Right renal pelvis (tissue), 4 donors: ENCODE measurements around the gene NRXN3. TPM values are rescaled to one million over a fixed set of nuclear protein-coding genes. Genes with fewer than 3 reads are reported as not detected.
"Not testable (repeated sequence)": the region's sequence is repeated elsewhere in the genome, so short reads cannot be mapped to it uniquely, and the experiment has no call there.

Experiments
- DNase-seq, 4 donors: peaks; one replicate each; pipeline ENCODE4 v3.0.0-alpha.2; 2013; ENCODE audit warnings: low read depth in 4 of 4, low spot score in 3 of 4, missing footprints in 1 of 4
- polyA plus RNA-seq, 4 donors: library from polyadenylated mRNA; unstranded; fragments of 120-200 nt; gene quantifications; one replicate each; pipeline ENCODE4 v1.2.1, GENCODE V29; 2013; ENCODE audit not compliant: insufficient read length in 4 of 4

Gene NRXN3
- polyA plus RNA-seq, 4 donors = 5.7 to 7.3 (median 7.2) TPM

DNA sequence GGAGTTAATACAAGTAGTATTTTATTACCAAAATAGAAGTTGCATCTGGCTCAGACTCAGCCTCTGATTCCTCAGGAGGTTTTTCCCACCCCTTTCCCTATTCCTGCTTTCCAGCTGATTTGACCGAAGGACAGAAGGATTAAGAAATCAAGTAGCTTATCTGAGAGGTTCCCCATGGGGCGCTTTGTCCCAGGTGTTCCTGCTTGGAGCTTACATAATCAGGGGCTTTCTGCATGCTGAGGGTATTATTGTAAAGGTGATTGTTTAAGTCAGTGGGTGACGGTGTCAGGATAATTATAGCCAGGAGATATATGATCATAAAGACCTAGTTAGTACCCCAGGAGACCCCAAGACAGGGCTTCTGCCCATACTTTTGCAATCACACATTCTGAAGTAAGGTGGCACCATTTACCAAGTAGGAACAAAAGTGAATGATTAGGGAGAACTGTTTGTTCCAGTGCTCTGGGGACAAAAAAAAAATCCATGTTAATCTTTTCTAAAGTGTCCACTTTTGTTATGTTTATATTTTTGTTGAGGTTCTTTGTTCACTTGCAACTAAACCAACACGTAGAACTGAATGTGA lies 921.3 kb downstream of the NRXN3 start:
- no peak for DNase-seq

DNA sequence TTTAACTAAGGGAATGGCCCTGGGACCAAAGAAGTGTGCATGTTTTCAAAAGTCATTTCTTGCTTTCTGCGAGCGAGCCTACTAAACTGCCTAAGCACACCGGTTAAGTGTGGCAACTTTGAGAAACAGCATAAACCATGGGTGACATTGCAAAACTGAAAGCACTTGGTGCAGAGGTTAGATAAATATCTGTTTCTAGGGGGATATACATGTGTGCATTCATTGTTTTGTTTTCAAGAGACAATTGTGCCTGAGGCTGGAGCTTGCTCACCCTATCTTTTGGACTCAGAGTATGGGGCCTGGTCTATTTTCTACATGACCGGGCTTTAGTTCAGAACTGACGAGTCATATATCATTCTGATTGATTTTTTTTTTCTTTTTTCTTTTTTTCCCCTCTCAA lies 923.4 kb downstream of the NRXN3 start:
- DNase-seq = no peak

DNA sequence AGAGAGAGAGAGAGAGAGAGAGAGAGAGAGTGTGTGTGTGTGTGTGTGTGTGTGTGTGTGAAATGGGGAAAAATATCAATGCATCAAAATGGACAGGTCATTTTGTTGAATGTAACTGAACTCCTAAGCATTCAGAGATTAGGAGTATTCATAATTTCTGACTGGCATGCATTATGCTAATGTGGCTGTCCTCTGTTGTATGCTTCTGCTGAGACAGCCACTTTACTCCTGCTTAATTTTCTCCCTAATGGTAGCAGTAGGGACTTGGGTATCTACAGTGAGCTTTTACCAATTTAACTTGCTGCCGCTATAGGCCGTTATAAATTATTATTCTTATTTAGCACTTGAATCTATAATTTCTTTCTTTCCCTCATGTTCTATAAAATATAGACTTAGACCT lies 924.8 kb downstream of the NRXN3 start:
- no peak for DNase-seq

DNA sequence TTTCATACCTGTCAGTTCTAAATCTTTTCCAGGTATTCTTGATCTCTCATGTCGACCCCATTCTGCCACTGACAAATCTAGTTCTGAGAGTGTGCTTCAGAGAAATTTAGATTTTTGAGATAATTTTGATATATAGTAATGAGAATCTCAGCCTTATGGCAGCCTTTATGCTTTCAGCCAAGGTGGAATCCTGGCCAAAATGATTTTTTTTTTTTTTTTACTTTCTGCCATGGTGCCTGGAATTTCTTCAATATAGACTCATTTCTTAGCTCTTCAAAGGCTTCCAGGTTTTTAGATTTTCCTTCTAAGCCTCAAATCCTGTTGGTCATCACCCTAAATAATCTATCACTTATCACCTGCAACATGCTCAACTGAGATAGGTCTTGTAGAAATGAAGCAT lies 926.6 kb downstream of the NRXN3 start:
- no peak for DNase-seq

DNA sequence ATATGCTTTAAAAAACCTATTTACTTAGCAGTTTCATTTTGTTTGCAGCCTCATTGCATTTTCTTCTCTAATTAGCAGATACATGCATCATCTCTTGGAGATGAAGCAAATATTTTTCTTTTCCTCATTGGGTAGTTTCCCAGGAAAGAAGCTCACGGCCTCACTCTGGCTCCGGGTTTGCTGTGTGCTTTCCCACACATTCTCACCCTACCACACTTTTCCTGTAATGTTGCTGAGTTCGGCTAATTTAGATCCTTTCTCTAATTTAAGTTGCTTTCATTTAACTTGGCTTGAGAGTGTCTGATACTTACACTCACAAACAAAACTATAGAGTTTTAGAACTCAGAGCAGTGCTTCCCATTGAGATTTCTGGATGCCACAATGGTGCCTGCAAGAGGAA lies 928.2 kb downstream of the NRXN3 start:
- no peak for DNase-seq

DNA sequence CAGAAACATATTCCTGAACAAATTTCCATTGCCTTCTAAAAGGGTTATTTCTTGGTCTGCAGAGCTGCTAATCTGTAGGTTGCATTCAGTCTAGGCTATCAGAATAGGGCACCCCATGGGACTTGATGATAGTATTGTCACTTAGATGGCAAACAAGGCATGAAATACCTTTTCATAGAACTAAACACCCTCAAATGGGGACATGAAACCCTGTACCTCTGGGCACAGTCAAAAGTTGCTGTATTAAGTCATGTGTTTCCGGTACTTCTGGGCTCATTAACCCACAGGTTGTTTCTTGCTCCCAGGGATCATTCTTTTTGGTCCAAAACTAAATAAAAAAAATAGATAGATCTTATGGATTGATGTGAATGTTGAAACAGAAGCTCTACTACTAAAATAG lies 930.4 kb downstream of the NRXN3 start:
- DNase-seq = no peak

DNA sequence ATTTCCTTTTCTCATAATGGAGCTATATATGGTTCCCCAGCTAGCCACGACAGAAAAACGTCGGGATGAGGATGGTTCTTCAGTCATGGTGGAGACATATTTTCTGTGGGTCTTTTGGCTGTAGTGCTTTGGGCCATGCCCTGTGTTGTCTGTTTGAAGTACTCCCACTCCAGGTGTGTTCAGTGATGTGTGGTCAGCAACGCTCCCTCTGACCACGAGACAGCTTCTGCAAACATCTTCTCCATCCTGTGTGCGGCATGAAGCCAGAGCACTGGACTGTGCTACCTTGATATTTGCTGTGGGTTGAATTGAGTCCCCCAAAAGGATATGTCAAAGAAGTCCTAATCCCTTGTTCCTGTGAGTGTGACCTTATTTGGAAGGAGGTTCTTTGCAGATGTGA lies 931.2 kb downstream of the NRXN3 start:
- no peak for DNase-seq

DNA sequence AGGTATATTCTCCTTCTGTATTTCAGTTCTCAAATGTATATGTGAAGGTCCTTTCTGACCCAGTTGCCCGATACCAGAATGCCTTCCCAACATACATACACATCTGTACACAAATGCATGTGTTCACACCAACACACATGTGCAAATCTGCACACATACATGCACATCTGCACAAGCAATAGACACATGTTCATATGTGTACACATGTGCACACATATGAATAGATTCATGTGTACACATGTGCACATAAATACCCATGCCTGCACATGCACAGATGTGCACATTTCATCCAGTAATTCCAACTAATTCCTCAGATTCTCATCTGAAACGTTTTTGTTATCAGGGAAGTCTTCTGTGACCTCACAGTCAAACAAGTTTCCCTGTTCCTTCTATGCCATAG lies 933.6 kb downstream of the NRXN3 start:
- no peak for DNase-seq

DNA sequence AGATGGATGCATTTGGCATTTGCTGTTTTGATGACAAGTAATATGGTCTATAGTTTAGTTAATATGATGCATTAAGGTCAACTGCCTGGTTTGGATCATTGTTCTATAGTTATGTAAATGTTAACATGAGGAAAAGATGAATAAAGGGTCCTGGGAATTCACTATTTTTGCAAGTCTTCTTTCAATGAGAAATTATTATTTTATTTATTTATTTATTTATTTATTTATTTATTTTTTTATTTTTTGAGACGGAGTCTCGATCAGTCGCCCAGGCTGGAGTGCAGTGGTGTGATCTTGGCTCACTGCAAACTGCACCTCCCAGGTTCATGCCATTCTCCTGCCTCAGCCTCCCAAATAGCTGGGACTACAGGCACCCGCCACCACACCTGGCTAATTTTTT lies 940.4 kb downstream of the NRXN3 start:
- not testable (repeated sequence) for DNase-seq

DNA sequence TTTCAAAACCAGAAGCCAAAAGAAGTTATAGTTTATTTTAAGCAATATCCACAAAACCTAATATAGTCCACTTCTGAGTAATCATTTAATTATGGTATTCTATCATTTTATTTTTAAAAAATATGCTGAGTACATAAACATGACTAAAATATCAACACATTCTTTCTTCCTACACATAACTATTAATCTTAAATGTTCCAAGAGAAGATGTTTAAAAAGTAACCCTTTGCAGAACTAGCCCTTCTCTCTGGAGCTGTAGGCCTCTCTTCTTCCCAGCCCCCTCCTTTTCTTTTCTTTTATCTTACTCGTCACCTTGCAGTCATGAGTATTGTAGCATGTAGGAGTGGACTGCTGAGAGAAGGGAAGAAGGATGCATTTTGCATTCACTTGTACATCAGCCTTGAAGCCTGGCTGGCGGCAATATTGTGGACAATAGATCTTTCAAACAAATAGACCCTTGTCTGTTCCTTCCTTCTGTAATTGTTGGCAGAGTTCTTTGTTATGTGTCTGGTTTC lies 941.9 kb downstream of the NRXN3 start:
- DNase-seq = no peak

DNA sequence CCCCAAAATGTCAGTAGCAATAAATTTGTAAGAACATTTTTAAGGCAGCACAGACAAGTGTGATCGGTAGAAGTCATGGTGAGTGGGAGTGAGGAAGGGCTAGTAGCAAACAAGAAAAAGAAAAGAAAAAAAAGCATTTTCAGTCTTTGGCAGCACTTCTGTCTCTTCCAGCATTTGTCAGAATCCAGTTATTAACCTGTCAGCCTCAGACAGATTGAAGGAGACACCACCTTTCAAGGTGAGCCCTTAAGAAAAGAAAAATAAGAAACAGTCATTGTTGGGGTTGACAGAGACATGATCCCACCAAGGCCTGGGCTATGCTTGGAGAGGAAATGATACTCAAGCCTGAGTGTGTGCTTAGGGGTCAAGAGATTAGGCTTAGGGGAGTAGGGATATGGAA lies 947.4 kb downstream of the NRXN3 start:
- DNase-seq = no peak

DNA sequence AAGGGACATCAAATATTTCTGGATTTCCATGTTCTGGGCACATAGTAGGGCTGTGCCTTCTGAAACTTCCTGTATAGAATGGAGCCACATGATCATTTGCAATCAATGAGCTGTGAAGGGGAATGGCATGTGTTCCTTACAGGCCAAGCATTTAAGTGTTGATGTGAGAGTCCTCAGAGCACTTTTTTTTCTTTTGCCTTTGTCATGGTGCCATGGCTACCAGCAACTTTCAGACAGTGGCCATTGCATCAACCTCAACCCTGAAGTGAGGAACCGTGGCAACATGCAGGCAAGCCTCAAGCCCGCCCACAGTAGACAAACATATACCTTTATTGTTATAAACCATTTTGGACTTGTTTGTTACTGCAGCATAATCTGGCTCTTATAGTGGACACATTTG lies 948.1 kb downstream of the NRXN3 start:
- no peak for DNase-seq

DNA sequence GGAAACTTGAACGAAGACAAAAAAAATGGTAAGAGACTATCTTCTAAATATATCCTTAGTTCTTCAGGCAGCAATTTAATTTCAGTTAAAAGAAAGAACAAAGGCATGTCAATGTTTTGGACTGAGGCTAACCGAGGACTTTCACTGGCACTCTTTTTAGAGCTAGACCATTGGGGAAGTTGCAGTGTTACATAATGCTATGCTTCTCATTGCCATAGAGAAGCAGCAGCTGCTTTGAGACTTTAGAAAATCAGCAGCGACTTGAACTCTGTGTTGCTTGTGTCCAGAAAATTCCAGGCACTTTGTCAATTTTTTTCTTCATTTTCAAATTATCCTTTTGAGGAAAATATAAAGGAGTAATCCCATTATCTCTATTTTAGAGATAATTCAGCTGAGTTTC lies 964.2 kb downstream of the NRXN3 start:
- no peak for DNase-seq

DNA sequence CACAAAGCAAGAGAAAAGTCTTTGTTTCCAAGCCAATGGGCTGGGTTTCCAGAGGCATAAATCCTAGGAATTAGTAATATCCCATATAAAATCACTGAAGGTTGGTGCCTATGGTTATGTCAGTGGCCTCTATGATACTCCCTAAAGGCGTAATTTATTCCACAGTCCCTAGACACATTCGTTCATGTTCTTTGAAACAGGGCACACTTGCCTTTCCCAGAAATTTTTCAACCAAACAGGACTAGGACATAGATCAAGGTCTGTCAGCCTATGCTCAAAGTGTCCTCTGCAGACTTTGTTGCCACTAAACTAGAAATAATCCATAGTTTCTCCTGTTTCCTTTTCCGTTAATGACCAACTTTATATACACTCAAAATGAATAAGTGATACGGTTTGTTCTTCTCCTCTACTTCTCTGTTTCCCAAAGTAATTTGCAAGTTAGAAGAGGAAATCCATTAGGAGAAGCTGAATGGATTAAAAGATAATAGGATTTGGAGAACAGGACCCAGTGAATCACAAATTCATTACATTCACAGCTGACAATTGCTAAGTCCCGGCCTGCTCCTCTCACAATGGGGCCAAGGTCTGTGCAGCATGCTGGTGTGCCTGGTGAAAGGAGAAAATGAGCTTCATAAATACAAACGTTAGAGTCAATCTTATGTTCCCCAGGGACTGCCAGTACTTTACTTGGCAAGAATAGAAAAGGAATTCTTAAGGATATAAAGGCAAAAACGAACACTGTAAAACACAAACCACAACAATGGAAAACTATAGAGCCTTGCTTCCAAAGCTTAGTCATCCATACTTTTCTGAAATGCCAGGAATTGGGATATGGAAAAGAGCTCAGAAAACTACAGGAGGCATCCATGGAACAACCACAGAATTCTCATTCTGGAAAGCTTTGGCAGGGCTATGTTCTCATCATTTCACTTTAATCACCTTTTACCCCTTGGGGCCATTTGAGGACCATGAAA lies 966.2 kb downstream of the NRXN3 start:
- DNase-seq = no peak

DNA sequence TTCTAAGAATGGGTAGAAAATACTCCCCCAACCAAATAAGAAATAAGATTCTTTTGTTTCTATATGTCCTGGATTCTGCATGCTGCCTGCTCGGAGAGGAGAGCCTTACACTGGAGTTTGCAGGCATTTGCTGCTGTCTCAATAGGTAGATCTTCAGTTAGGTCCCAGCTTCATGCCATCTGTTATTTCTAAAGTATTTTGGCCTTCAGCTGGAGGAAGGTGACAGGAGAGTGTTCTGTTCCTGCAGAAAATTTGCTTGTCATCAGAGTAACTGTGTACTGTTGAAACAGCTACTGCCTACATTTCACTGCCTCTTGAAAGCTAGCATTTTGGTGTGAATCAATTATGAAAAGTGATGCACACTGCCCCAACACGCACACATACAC lies 966.9 kb downstream of the NRXN3 start:
- DNase-seq = no peak

DNA sequence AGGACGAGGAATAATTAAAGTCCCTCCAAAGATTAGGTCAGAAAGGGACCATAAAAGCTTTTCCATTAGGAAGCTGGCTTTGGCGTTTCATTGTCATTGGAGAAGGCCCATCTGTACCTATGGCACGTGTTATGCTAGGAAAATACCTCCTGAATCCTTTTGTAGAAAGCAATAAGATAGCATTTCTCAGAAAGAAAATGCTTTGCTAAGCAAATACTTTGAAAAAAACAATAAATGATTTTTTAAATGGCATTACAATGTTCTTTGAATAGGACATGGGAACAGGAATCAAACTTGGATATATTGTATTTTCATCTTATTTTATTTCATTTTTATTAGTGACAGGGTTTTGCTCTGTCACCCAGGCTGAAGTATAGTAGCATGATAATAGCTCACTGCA lies 967.7 kb downstream of the NRXN3 start:
- DNase-seq = no peak

DNA sequence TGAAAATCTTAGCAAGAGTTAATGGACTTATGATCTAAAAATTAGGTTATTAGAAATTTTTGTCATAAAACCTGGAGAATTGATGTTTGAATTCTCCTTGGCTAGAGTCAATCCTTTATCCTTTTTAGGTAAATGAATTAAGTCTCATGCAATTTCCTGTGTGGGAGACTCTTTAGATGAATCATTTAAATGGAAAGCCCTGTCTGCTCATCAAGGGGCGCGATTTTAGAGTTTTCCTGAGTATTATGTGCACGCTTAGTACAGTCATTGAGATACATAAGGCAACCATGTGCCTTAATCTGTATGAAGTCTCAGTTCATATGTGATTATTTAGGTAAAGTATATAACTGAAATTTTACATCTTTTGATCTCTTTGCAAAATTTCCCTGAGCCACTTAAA lies 974.7 kb downstream of the NRXN3 start:
- no peak for DNase-seq

DNA sequence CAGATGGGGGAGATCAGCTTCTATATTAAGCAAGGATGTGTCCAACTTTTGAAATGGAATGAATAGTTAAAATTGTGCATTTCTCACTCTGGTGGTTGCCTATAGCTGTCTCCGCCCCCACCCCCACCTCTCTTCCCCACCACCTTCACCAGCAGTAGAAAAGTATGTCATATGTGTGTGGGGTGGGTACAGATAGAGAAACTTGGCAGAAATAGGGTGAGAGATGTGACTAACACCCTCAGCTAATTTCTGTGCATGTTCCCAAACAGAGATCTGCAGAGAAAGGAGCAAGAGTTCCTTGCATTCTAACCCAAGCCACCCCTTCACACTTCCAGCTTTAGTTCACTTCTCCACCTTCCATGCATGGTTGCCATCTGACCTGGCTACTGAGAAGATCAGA lies 980.1 kb downstream of the NRXN3 start:
- no peak for DNase-seq

DNA sequence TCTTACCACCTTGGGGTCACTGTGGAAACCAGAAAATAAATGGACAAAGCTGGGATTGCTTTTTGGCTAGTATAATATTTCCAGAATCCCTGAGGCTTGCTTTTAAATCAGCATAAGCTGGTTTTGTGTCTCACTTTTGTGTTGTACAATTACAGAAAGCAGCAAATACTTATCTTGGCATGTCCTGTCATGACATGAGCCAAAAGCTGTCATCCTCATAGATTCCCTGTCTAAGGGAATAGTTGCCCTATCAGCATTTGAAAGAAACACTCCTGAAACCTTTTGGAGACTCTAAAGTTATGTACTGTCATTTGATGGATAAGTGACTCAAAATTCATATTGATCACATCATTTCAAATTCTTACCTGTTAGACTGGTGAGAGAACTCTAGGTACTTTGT lies 987.2 kb downstream of the NRXN3 start:
- no peak for DNase-seq

DNA sequence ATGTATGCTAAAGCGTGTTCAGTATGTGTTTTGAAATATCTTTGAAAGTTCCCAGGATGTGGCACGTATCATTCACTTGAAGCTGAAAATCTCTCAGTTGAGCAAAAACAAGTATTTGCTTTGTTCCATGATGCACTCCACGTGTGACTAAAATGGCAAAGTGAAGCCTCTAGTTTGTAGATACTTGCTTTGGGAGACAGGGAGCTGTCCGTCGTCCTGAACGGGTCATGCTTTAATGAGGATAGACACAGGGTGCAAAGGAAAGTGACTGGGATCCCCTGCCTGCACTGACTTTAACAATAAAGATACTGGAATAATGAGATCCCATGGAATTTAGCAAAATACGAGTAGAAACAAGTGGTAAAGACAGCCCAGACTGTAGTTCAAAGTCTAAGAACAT lies 991.4 kb downstream of the NRXN3 start:
- peak; percentile 21 to 49 (median 37) for DNase-seq

DNA sequence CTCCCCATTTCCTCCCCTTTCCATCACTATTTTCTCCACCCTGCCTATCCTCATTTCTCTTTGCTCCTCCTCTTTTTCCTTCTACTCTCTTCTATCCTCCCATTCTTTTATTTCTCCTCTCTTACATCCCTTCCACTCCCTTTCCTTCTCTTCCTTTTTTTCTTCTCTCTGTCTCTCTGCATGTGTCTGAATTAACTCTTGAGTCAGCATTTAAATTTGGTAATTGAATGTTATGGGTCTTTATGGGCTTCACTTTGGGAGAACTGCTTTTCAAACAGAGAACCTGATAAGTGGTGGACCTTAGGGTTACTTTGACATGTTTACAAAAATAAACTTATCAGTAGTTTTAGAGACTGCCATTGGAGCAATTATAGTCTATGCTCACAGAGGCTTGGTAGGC lies 992.7 kb downstream of the NRXN3 start:
- DNase-seq = no peak

DNA sequence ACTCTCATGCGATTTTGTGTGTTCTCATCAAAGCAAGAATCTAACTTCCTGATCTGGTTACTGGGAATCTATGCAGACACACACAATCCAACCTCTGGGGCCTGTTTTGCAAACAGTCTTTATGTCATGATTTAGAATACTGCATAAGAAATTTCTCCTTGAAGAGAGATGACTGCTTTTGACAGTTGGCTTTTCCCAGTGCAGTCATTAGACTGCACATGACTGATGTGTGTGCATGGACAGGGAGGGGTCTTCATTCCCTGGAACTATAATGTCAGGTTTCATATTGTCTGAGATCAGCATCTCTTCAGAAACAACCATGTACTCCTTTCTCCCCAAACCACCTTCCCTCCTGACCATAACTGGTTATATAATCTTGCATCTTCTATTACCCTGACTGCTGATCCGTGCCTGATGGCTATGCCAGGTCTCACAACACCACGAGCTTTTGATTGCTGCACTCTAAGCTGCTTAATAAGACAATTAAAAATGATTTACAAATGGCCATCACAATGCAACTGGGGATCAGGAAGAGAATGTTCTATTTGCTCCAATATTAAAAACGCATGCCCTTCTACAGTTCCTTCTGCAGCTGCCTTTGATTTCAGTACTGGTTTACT lies 995.4 kb downstream of the NRXN3 start:
- DNase-seq = no peak
